ENCODE data around the gene SPAG16.

- TF ChIP-seq, protein P1, sequence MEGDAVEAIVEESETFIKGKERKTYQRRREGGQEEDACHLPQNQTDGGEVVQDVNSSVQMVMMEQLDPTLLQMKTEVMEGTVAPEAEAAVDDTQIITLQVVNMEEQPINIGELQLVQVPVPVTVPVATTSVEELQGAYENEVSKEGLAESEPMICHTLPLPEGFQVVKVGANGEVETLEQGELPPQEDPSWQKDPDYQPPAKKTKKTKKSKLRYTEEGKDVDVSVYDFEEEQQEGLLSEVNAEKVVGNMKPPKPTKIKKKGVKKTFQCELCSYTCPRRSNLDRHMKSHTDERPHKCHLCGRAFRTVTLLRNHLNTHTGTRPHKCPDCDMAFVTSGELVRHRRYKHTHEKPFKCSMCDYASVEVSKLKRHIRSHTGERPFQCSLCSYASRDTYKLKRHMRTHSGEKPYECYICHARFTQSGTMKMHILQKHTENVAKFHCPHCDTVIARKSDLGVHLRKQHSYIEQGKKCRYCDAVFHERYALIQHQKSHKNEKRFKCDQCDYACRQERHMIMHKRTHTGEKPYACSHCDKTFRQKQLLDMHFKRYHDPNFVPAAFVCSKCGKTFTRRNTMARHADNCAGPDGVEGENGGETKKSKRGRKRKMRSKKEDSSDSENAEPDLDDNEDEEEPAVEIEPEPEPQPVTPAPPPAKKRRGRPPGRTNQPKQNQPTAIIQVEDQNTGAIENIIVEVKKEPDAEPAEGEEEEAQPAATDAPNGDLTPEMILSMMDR (IDR thresholded peaks at IDR 0.05): no peak
- no peak for TF ChIP-seq POLR2A (IDR thresholded peaks at IDR 0.05)
Measured at GRCh38 chr2:214380681-214381080, 1096.4 kb downstream of the SPAG16 start.

All from heart left ventricle (tissue), 13 donors.